GM19351 (cell line): ENCODE data around the gene IQCM.

ENCODE experiments used
- ATAC-seq: cut with Tn5 transposase; IDR thresholded peaks from one replicate; pipeline ENCODE4 v1.9.1; 2021; ENCODE audit warnings: mild to moderate bottlenecking, moderate library complexity; ENCODE audit not compliant: unreplicated experiment

Gene IQCM

GRCh38 chr4:149322203-149322602 lies 493.4 kb downstream of the IQCM start:
- ATAC-seq = no peak

- ATAC-seq = no peak
Measured at GRCh38 chr4:149321438-149321837, 494.2 kb downstream of the IQCM start.

GRCh38 chr4:149311076-149311475 lies 504.6 kb downstream of the IQCM start:
- ATAC-seq = no peak

- no peak for ATAC-seq
Measured at GRCh38 chr4:149306537-149306936, 509.1 kb downstream of the IQCM start.
